Spleen (tissue), 7 donors: Measurements from ENCODE around the gene FOXK2.

ENCODE experiments used
- CTCF ChIP-seq, 11 experiments: fragments of 200-600 bp in 7 of 11; fragments of 450-650 bp in 4 of 11; sonication (generic) in 4 of 11; IDR thresholded peaks in 8 of 11; conservative IDR thresholded peaks in 3 of 11; 1 replicate in 7 of 11; 2 replicates in 4 of 11; pipeline versions ENCODE4 v1.4.0 to v1.8.0; 2016 to 2021; ENCODE audit warnings: antibody characterized with exemption in 11 of 11, inconsistent platforms in 4 of 11, mild to moderate bottlenecking in 1 of 11
- POLR2A ChIP-seq, 3 donors: fragments of 450-650 bp; IDR thresholded peaks; one replicate each; pipeline ENCODE4 v1.5.1; 2017; ENCODE audit warnings: antibody characterized with exemption in 3 of 3, mild to moderate bottlenecking in 1 of 3
- donor health status: DM: no; HTN: no; CAD: no; lungs with moderate emphysema.
- donor health status: DM: no; HTN: no; CAD: no.
- donor health status: DM: no; HTN: no; CAD: no.

- TF ChIP-seq CTCF (IDR thresholded peaks at IDR 0.05 in 8 of 11, conservative IDR thresholded peaks at IDR 0.05 in 3 of 11) (no peak), POLR2A (IDR thresholded peaks at IDR 0.05) (no peak)
Measured at GRCh38 chr17:82604532-82604931, 85.0 kb downstream of the FOXK2 start.
